ENCODE data around the gene THEM4. TPM values are rescaled to one million over a fixed set of nuclear protein-coding genes. Genes with fewer than 3 reads are reported as not detected.

The THEM4 gene
- total RNA-seq, 2 donors from 2014 or later: 11.9 to 30.3 TPM

- intact Hi-C loops (cut with DNase I): no loop called here
- no peak for ATAC-seq
- no peak for DNase-seq
- H3K9me3 ChIP-seq: no peaks in the 10 kb centered on the region
- peak overlapping the region in 3 of 4 donors; percentile 15 to 98 (median 93) for H3K27ac ChIP-seq
- TF ChIP-seq POLR2A (IDR thresholded peaks at IDR 0.05) (no peak), CTCF (IDR thresholded peaks at IDR 0.05) (no peak)
- peaks cover 4 to 5% of the 10 kb centered on the region in 2 donors for H3K36me3 ChIP-seq (replicated peaks in 1 of 2; ENCODE audit: insufficient read depth in 1 of 2, low read depth in 2 of 2)
- no peak overlapping the region for H3K4me3 ChIP-seq
- no peaks in the 10 kb centered on the region for H3K27me3 ChIP-seq
- H3K4me1 ChIP-seq: peaks cover 77% of the 10 kb centered on the region
- WGBS, 2 donors: 49 to 51% methylated on average over 4 of the region's 4 CpGs
Measured at GRCh38 chr1:151829352-151830046, 79.8 kb downstream of the THEM4 start.

- peak overlapping the region in 1 of 4 donors; percentile 14 for H3K27ac ChIP-seq
Measured at GRCh38 chr1:151828921-151829320, 80.4 kb downstream of the THEM4 start.

GRCh38 chr1:151827853-151828252 lies 81.5 kb downstream of the THEM4 start:
- H3K27me3 ChIP-seq: no peaks in the 10 kb centered on the region
- H3K9me3 ChIP-seq: no peaks in the 10 kb centered on the region
- DNase-seq (no peak), ATAC-seq (no peak)
- intact Hi-C loops (cut with DNase I): no loop called here
- TF ChIP-seq CTCF (IDR thresholded peaks at IDR 0.05) (no peak), POLR2A (IDR thresholded peaks at IDR 0.05) (no peak)
- 45 to 62% methylated on average over 6 to 8 of the region's 9 CpGs for WGBS, 2 donors
- no peak overlapping the region for H3K4me3 ChIP-seq
- H3K36me3 ChIP-seq (replicated peaks in 1 of 2; ENCODE audit: insufficient read depth in 1 of 2, low read depth in 2 of 2): peaks cover 4 to 5% of the 10 kb centered on the region in 2 donors
- peaks cover 67% of the 10 kb centered on the region for H3K4me1 ChIP-seq
- H3K27ac ChIP-seq: no peak overlapping the region

More at GRCh38 chr1:151828921-151829320, 80.4 kb downstream of the THEM4 start:
- ATAC-seq: no peak
- 32 to 35% methylated on average over 10 to 12 of the region's 12 CpGs for WGBS, 2 donors
- intact Hi-C loops (cut with DNase I): no loop called here
- Histone ChIP-seq H3K36me3 (replicated peaks in 1 of 2; ENCODE audit: insufficient read depth in 1 of 2, low read depth in 2 of 2) (peaks cover 4 to 5% of the 10 kb centered on the region in 2 donors), H3K9me3 (no peaks in the 10 kb centered on the region), H3K4me1 (peaks cover 71% of the 10 kb centered on the region), H3K27me3 (no peaks in the 10 kb centered on the region), H3K4me3 (no peak overlapping the region)
- DNase-seq: peak in 3 of 4 donors; percentile 34 to 61 (median 53)
- TF ChIP-seq POLR2A (IDR thresholded peaks at IDR 0.05) (no peak), CTCF (IDR thresholded peaks at IDR 0.05) (no peak)

- WGBS, 2 donors: 56 to 64% methylated on average over 13 to 21 of the region's 21 CpGs
- Histone ChIP-seq H3K36me3 (replicated peaks in 1 of 2; ENCODE audit: insufficient read depth in 1 of 2, low read depth in 2 of 2) (peaks cover 4 to 5% of the 10 kb centered on the region in 2 donors), H3K4me1 (peaks cover 67% of the 10 kb centered on the region), H3K9me3 (no peaks in the 10 kb centered on the region), H3K27ac (no peak overlapping the region), H3K27me3 (no peaks in the 10 kb centered on the region), H3K4me3 (no peak overlapping the region)
- intact Hi-C loops (cut with DNase I): loop anchor here (2.0 kb wide), 1 partner anchor 21 kb away; the partner anchor contains the start of gene LINGO4
- DNase-seq (no peak), ATAC-seq (no peak)
- TF ChIP-seq POLR2A (IDR thresholded peaks at IDR 0.05) (no peak), CTCF (IDR thresholded peaks at IDR 0.05) (no peak)
Measured at GRCh38 chr1:151825751-151826660, 83.3 kb downstream of the THEM4 start.

Data from body of pancreas (tissue), 4 donors.